ENCODE data around the gene SPRR1B.

- TF ChIP-seq, protein P1, sequence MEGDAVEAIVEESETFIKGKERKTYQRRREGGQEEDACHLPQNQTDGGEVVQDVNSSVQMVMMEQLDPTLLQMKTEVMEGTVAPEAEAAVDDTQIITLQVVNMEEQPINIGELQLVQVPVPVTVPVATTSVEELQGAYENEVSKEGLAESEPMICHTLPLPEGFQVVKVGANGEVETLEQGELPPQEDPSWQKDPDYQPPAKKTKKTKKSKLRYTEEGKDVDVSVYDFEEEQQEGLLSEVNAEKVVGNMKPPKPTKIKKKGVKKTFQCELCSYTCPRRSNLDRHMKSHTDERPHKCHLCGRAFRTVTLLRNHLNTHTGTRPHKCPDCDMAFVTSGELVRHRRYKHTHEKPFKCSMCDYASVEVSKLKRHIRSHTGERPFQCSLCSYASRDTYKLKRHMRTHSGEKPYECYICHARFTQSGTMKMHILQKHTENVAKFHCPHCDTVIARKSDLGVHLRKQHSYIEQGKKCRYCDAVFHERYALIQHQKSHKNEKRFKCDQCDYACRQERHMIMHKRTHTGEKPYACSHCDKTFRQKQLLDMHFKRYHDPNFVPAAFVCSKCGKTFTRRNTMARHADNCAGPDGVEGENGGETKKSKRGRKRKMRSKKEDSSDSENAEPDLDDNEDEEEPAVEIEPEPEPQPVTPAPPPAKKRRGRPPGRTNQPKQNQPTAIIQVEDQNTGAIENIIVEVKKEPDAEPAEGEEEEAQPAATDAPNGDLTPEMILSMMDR (tag by site-specific recombination; IDR thresholded peaks at IDR 0.05) = no peak
- TF ChIP-seq PRDM4 (tag by site-specific recombination; IDR thresholded peaks at IDR 0.05) (no peak), BCL11A (tag by site-specific recombination; IDR thresholded peaks at IDR 0.05; ENCODE audit: low read depth) (no peak), ZNF704 (tag by site-specific recombination; IDR thresholded peaks at IDR 0.05) (no peak), REPIN1 (tag by site-specific recombination; IDR thresholded peaks at IDR 0.05; ENCODE audit: low read depth) (no peak), ZNF830 (tag by site-specific recombination; IDR thresholded peaks at IDR 0.05; ENCODE audit: low read depth) (no peak)
Observed at GRCh38 chr1:152995842-152996241, 35.2 kb upstream of the SPRR1B start.

All from HEK293 (cell line).